GM19397 (cell line): ENCODE results near the gene MXRA8.
"Not testable (repeated sequence)": the region's sequence is repeated elsewhere in the genome, so short reads cannot be mapped to it uniquely, and the experiment has no call there.

Source experiments
- ATAC-seq: cut with Tn5 transposase; IDR thresholded peaks from one replicate; pipeline ENCODE4 v1.9.1; 2021; ENCODE audit warnings: mild to moderate bottlenecking, moderate library complexity; ENCODE audit not compliant: unreplicated experiment

MXRA8 gene

DNA sequence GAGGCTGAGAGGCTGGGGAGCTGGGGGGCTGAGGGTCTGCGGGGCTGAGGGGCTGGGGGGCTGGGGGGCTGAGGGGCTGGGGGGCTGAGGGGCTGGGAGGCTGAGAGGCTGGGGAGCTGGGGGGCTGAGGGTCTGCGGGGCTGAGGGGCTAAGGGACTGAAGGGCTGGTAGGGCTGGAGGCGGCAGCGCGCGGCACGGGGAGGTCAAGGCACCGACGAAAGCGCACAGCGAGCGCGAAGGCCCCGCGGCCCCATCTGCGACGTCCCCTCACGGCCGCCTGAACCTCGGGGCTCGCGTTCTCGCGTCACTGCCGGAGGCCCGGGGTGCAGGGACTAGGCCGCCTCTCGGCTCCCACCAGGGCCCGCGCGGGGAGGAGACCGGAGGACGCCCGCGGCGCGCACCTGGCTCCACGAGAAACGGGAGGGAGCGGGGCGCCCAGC is 34.3 kb downstream of the MXRA8 start:
- ATAC-seq: peak; percentile 26

DNA sequence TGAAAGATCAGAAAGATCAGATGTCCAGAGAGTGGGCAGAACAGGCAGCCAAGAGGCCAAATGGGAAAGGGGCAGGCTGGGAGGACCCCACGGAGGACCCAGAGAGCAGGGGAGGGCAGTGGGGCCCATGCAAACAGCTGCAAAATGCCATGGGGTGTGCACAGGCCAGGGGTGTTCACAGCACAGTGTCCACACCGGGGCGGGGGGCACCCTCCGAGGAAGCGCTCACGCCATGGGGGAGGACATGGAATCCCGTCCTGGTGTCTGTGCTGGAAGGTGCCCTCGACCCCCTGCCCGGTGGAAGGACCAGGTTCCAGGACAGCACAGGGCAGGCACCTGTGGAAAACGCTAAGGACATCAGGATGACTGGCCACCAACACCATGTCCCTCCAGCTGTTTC is 35.4 kb downstream of the MXRA8 start:
- ATAC-seq: no peak

DNA sequence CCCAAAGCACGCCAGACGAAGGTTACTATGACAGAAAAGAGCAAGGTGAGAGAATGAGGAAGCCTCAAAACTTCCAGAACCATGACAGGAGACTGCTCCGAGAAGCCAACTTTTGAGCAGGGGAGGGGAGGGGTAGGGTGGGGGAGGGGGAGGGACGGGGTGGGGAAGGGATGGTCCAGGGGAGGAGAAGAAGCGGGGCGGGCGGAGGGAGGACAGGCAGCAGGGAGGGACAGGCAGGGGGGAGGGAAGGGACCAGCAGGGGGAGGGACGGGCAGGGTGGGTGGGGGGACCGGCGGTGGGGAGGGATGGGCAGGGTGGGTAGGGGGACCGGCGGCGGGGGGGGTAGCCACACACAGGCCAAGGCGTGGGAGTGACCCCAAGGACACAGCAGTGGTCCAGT is 35.9 kb downstream of the MXRA8 start:
- no peak for ATAC-seq

DNA sequence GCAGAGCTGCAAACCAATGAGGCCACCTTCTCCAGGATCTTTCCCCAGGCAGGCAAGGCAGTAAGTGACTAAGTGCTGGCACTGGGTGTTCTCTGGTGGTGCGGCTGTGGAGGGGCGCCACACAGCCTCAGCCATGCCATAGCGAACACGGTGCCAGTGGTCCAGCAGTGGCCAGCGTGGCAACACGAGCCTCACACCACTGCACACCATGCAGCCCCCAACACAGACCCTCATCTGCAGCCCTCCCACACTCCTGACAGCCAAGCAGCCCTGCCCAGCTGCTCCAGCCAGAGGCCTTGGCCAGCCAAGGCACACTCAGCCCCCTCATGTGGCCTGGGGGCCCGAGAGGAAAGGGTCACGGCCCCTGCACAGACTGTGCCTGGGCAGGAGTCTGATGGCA is 36.9 kb downstream of the MXRA8 start:
- ATAC-seq: no peak

DNA sequence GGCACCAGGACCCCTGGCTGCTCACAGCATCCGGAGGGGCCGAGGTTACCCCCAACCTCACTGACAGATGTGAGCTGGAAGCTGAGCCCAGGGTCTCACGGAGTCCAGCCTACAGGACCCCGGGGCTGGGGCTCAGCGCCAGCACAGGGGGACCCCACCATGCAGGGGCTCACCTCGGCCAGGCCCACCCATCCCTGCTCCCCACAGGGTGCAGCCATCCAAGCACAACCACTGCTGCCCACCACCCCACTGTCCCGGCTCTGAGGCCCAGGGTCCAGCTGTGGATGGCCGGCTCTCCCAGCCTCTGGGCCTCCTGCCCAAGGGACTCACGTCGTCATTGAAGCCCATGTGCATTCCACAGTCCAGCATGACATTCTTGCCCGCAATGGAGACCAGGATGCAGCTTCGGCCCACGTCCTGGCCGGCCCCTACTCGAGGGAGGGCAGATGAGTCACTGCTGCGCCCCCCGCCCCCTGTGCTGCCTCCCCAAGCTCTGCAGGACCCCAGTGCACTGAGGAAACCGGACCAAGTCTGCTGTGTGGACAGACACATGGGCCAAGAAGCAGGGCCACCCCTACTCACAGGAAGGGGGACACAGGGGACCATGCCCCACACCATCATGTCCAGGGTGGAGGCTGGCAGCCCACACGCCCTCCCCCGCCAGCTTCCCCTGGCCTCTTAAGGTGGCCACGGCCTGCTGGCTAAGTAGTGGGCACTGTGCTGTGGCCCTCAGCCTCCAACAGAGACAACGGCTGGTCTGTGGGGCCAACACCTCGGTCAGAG is 37.5 kb downstream of the MXRA8 start:
- ATAC-seq: no peak

GRCh38 chr1:1319646-1319941 is 38.8 kb downstream of the MXRA8 start:
- ATAC-seq: no peak

- no peak for ATAC-seq
These were observed 39.3 kb downstream of the MXRA8 start for GRCh38 chr1:1318777-1319645.

GRCh38 chr1:1318131-1318652 is 40.2 kb downstream of the MXRA8 start:
- ATAC-seq: no peak

DNA sequence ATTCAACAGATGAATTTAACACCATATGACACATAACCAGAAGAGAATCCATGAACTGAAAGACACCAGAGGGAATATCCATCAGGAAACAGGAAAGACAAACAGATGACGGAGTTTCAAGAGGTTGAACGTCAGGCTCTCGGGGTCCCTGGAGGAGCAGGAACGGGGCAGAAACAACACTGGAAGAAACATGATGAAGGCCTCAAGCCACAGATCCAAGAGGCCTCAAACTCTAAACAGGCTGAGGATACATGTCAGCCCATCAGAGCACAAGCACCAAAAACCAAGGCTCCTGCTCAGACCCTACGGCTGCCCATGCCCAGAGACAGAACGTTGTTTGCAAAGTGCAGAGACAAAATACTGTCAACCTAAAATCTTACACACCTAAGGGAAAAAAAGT is 40.9 kb downstream of the MXRA8 start:
- no peak for ATAC-seq

DNA sequence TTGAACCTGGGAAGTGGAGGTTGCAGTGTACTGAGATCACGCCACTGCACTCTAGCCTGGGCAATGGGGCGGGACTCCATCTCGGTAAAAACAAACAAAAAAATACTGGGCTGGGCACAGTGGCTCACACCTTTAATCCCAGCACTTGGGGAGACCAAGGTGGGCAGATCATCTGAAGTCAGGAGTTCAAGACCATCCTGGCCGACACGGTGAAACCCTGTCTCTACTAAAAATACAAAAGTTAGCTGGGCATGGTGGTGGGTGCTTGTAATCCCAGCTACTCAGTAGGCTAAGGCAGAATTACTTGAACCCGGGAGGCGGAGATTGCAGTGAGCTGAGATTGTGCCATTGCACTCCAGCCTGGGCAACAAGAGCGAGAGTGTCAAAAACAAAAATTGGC is 42.2 kb downstream of the MXRA8 start:
- ATAC-seq: not testable (repeated sequence)

DNA sequence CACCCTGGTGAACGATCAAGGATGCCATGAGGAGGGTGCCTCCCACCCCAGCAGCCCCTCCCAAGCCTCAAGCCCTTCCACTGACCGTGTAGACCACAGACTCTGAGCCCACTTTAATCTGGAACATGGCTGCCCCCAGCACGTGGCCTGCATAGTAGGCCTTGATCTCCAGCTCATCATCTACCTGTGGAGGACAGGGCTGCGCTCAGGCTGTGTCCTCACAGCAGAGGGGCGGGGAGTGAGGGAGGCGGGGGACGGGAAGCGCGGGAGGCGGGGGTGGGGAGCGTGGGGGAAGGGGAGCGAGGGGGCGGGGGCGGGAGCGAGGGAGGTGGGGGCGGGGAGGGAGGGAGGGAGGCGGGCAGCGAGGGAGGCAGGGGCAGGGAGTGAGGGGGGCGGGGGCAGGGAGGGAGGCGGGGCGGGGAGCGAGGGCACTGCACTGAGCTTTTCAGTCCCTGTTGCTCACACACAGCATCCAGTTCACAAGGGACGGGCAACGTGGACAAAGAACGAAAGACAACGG is 42.9 kb downstream of the MXRA8 start:
- ATAC-seq: no peak

- ATAC-seq: no peak
These were observed 43.5 kb downstream of the MXRA8 start for GRCh38 chr1:1314678-1315335.

GRCh38 chr1:1314237-1314586 is 44.1 kb downstream of the MXRA8 start:
- ATAC-seq: no peak

GRCh38 chr1:1313500-1314236 is 44.7 kb downstream of the MXRA8 start:
- no peak for ATAC-seq

DNA sequence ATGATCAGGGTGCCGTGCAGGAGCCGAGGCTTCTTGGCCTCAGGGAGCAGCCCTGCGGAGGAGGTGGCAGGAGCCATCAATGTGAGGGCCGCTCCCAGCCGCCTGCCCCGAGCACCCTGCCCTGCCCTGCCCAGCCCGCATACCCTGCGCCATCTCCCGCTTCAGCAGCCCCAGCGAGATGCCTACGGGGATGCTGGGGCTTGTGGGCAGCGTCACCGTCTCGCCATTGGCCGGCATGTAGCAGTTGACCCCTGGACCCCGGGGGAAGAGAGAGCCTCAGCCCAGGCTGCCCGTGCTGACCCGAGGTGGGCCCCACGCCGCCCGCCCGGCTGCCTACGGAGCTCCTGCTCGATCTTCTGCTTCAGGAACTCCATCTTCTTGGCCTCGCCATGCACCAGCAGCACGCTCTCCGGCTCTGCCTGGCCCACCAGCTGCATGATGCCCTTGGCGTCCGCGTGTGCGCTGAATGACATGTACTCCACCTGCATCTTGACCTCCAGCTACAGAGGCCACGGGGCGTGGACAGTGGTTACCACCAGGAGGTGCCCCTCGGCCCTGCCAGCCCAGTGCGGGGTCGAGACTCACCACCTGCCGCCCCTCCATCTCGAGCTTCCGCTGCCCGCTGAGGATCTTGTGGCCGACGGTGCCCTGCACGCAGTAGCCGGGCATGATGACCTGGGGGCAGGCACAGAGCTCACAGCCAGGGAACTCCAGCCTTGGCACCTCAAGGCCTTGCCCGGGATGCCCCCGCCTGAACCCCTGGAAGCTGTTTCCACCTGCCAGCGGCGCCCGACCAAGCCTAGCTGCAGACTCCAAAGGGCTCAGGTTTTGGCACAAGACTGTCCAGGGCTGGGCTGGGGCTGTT is 45.7 kb downstream of the MXRA8 start:
- ATAC-seq: no peak

- ATAC-seq: no peak
These were observed 46.9 kb downstream of the MXRA8 start for GRCh38 chr1:1311107-1312104.

DNA sequence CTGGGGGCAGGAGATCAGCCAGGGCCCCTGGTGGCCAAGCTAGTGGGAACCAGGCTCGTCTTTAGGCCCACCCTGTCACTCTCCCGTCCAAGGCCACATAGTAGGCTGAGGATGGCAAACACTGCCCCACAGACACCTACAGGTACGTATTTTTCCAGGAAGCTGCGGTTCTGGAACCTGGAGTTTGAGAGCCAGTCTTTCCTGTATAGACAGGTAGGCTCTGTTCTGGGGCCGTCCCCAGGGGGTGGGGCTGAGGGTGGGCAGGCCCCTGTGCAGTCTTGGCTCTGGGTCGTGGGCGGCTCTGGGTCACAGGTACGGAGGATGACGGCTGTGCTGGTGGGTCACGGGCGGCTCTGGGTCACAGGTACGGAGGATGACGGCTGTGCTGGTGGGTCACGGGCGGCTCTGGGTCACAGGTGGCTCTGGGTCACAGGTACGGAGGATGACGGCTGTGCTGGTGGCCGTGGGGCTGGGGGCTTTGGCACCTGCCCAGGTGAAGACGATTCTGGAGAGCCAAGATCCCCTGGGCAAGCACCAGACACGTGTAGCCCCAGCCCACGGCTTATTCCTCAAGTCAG is 47.8 kb downstream of the MXRA8 start:
- no peak for ATAC-seq

DNA sequence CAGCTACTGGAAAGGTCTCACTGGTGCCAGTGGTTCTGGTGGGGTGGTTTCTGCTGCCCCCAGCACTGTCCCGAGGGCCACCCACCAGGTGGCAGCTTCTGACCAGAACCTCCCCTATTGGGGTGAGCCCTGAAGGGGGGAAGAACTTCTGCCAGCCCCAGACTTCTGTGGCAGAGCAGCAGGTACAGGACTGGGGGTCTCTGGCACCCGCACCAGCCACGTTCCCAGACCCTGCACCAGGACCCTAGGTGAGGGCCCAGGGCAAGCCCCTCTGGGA is 48.3 kb downstream of the MXRA8 start:
- no peak for ATAC-seq
